Myometrial cell (primary cell): ENCODE data around the gene ZNF831. TPM values are rescaled to one million over a fixed set of nuclear protein-coding genes. Genes with fewer than 3 reads are reported as not detected.

Experiments used
- total RNA-seq: library from RNA; depleted of rRNA; stranded (reverse); fragments of >200 nt; gene quantifications from 2 replicates; pipeline ENCODE4 v1.2.3, GENCODE V29; 2015

Gene ZNF831
- total RNA-seq = not detected in 2 replicates

DNA sequence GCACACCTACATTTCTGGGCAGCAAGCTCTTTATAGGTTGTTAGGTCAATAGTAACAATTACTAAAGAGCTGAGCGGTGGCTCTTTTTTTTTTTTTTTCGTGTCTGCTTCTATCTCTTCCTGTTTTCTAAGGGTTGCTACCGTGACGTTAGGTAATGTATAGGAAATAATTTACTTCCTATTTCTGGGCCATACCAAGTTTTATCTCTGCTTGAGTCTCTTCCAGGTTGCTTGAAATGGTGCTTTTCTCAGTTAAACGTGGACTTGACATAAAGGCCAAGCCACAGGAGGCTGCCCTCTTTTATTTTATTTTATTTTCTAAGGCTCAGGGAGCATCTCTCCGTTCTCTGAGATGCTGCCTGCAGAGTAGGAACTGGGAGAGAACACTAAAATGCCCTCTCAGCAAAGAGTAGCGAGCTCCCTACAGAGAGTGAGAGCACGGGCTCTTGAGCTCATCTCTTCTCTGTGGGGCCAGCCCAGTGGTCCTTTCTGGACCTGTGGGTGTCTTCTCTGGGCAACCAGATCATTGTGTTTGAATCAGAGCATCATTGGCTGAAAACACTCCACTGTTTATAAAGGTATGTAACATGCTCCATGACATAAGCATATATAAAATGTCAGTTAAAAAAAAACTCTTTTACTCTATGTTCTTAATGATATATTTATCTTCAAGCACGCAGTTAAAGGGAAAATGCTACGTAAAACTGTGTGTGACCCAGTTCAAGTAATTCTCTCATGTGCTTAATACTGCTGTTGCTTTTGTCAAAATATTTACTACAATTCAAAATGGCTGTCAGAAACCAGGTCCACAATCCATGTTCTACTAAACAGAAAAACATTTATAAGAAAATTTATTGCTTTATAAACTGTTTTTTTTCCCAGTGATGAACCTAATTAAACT, at the start of gene ZNF831:
Gene ZNF831 (plus strand): TSS at position 191 of the 900 bp plus-strand sequence. CDS start 27,199 bp downstream, outside the sequence.

DNA sequence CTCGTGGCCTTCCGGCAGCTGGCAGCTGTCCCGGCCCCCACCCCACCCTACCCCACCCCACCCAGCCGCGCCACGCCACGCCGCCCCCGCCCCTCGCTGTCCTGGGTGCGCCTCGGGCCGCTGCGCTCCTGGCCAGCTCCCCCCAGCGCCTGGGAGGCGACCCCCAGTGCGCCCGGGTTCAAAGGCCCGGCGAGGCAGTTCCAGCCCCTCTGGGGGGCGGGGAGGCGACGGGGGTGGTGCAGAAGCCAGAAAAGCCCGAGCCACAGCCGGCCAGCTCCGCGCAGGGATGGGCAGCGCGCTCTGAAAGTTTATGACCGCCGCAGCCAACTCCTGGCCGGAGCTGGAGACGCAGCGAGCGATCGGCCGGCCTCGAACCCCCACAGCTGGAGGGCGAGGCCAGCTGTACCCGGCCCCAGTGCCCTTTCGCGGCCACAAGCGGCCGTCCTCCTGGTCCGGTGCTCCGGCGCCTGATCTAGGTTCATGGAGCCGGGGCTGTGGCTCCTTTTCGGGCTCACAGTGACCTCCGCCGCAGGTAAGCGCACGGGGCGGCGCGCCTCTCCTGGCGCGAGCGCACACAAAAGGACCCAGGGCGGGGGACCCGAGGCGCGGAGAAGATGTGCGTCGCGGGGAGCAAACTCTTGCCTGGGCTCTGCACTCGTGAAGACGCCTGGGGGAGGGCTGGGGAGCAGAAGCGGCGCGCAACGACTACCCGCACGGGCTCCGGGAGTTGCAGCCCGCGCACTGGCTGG, 136.9 kb downstream of the ZNF831 start, which contains the start of gene EDN3:
Gene EDN3 (plus strand): TSS at position 279 of the 749 bp plus-strand sequence. CDS start 202 bp downstream, at position 481.

Other genes with a start within 250 kb of the ZNF831 start
- gene NELFCD, start 182.6 kb upstream of the ZNF831 start, total RNA-seq = 57.8 and 70.3 TPM in 2 replicates
- 119 and 155 TPM in 2 replicates for gene CTSZ, start 156.6 kb upstream of the ZNF831 start, total RNA-seq
- gene TUBB1, start 144.4 kb upstream of the ZNF831 start, total RNA-seq = not detected in 2 replicates
- gene ATP5F1E, start 131.5 kb upstream of the ZNF831 start, total RNA-seq = 21.3 and 22.3 TPM in 2 replicates
- 35.7 and 58.1 TPM in 2 replicates for gene PRELID3B, start 121.0 kb upstream of the ZNF831 start, total RNA-seq
- not detected in 2 replicates for gene EDN3, start 136.8 kb downstream of the ZNF831 start, total RNA-seq